K562 (cell line): ENCODE data around the gene ING2. TPM values are rescaled to one million over a fixed set of nuclear protein-coding genes. Genes with fewer than 3 reads are reported as not detected.

Experiments
- ATF2 ChIP-seq: sonication (generic); formaldehyde crosslinking; IDR thresholded peaks from 2 replicates; pipeline ENCODE4 v1.8.1; 2022; ENCODE audit warnings: missing genetic modification reagents
- CEBPB ChIP-seq: fragments of 450-650 bp; IDR thresholded peaks from 2 replicates; pipeline ENCODE4 v1.6.1; 2016; ENCODE audit warnings: missing genetic modification characterization, missing compliant biosample characterization
- CEBPG ChIP-seq, 3 experiments: fragments of 200-800 bp in 1 of 3; sonication (Bioruptor generic) in 1 of 3; sonication (generic) in 1 of 3; formaldehyde crosslinking in 1 of 3; IDR thresholded peaks in 2 of 3; conservative IDR thresholded peaks in 1 of 3; 2 replicates each; pipeline versions ENCODE4 v1.6.1 to v1.8.0; 2016 to 2022; ENCODE audit warnings: missing compliant biosample characterization in 2 of 3, missing genetic modification characterization in 2 of 3, mild to moderate bottlenecking in 1 of 3, missing genetic modification reagents in 1 of 3
- CGGBP1 ChIP-seq: fragments of 250-450 bp; sonication (Bioruptor Pico); IDR thresholded peaks from 2 replicates; pipeline ENCODE4 v1.9.0; 2021; ENCODE audit warnings: mild to moderate bottlenecking
- CREBBP ChIP-seq: IDR thresholded peaks from one replicate; pipeline ENCODE4 v1.6.1; 2012; ENCODE audit warnings: low read depth, mild to moderate bottlenecking, control low read depth, inconsistent platforms, low read length
- FOXP1 ChIP-seq: sonication (generic); formaldehyde crosslinking; IDR thresholded peaks from 2 replicates; pipeline ENCODE4 v1.8.0; 2022; ENCODE audit warnings: mild to moderate bottlenecking, missing genetic modification reagents
- KLF13 ChIP-seq: fragments of 450-650 bp; IDR thresholded peaks from 2 replicates; pipeline ENCODE4 v1.6.1; 2016; ENCODE audit warnings: missing genetic modification characterization, low read depth, mild to moderate bottlenecking, missing compliant biosample characterization, moderate library complexity, borderline replicate concordance
- MAFF ChIP-seq: IDR thresholded peaks from 2 replicates; pipeline ENCODE4 v1.6.1; 2012; ENCODE audit warnings: low read length, improper control_type of control experiment
- MAFG ChIP-seq: fragments of 450-650 bp; conservative IDR thresholded peaks from 2 replicates; pipeline ENCODE4 v1.6.1; 2016; ENCODE audit warnings: missing genetic modification characterization, missing compliant biosample characterization
- MCM3 ChIP-seq: fragments of 450-650 bp; IDR thresholded peaks from 2 replicates; pipeline ENCODE4 v1.6.1; 2016
- MYNN ChIP-seq, 2 experiments: sonication (generic); formaldehyde crosslinking in 1 of 2; IDR thresholded peaks; 2 replicates each; pipeline versions ENCODE4 v1.5.0 to v1.6.1; 2016 to 2020; ENCODE audit warnings: antibody characterized with exemption in 1 of 2, missing genetic modification reagents in 1 of 2
- TAF15 ChIP-seq: fragments of 200-400 bp; formaldehyde crosslinking; IDR thresholded peaks from 2 replicates; pipeline ENCODE4 v1.6.1; 2017; ENCODE audit warnings: mild to moderate bottlenecking, low read depth, low read length, moderate library complexity
- TFAP4 ChIP-seq: sonication (generic); formaldehyde crosslinking; IDR thresholded peaks from 2 replicates; pipeline ENCODE4 v1.8.0; 2022; ENCODE audit warnings: missing genetic modification reagents, mild to moderate bottlenecking, moderate library complexity, borderline replicate concordance
- ZNF316 ChIP-seq: fragments of 450-650 bp; IDR thresholded peaks from 2 replicates; pipeline ENCODE4 v1.6.1; 2016
- ZNF512 ChIP-seq: IDR thresholded peaks from 2 replicates; pipeline ENCODE4 v1.6.1; 2016; ENCODE audit warnings: missing genetic modification characterization, missing compliant biosample characterization
- ZNF609 ChIP-seq: sonication (generic); formaldehyde crosslinking; IDR thresholded peaks from 2 replicates; pipeline ENCODE4 v1.8.1; 2023; ENCODE audit warnings: missing genetic modification reagents, mild to moderate bottlenecking, borderline replicate concordance
- ZNF707 ChIP-seq: fragments of 250-450 bp; sonication (Bioruptor Pico); conservative IDR thresholded peaks from 2 replicates; pipeline ENCODE4 v1.8.0; 2022; ENCODE audit warnings: inconsistent platforms, mild to moderate bottlenecking, moderate library complexity
- ZNF785 ChIP-seq: fragments of 250-450 bp; sonication (Bioruptor Pico); IDR thresholded peaks from 2 replicates; pipeline ENCODE4 v1.4.0; 2020; ENCODE audit warnings: mild to moderate bottlenecking
- polyA plus RNA-seq, 8 experiments: library from polyadenylated mRNA; depleted of rRNA in 4 of 8; stranded (reverse) in 5 of 8; unstranded in 3 of 8; fragments of >200 nt; fragmentation: Nextera tagmentation in 2 of 8; fragmentation: Illumina TruSeq in 1 of 8; extraction: Ambion mirVana in 2 of 8; extraction: Trizol in 1 of 8; gene quantifications; 2 replicates each; pipeline versions ENCODE4 v1.2.1 to v1.2.3, GENCODE V29; 2011 to 2014; ENCODE audit warnings: inconsistent platforms in 1 of 8, missing spikeins in 1 of 8
- total RNA-seq, 7 experiments: library from RNA; depleted of rRNA in 6 of 7; stranded (reverse); fragments of >200 nt in 6 of 7; fragmentation: Illumina TruSeq in 2 of 7; extraction: Trizol in 2 of 7; gene quantifications; 2 replicates each; pipeline versions ENCODE4 v1.2.1 to v1.2.3, GENCODE V29; 2011 to 2021; ENCODE audit warnings: low replicate concordance in 1 of 7

Gene ING2
- total and polyA plus RNA-seq, 9 of the 15 experiments (the other 6 are each of a cell fraction or from before 2014, with no cell fraction given), result 2.9 to 21.4 (median 12.4) TPM

- TF ChIP-seq KLF13 (tag) (no peak), CEBPB (tag) (peak; percentile 28; the same call in 1 of the 2 replicates), ZNF707 (no peak), CEBPG (CRISPR knock-in tag; IDR thresholded peaks at IDR 0.05) (no peak), CEBPG (tag; conservative IDR thresholded peaks at IDR 0.05 in 1 of 2, IDR thresholded peaks at IDR 0.05 in 1 of 2) (peak in 1 of 2 experiments; percentile 51; a peak in 1 of 4 replicates), MAFG (tag) (peak; percentile 65), FOXP1 (CRISPR knock-in tag) (no peak), ATF2 (CRISPR knock-in tag) (no peak), TAF15 (no peak), ZNF785 (CRISPR knock-in tag) (no peak), MYNN (IDR thresholded peaks at IDR 0.05) (no peak), MYNN (CRISPR knock-in tag; IDR thresholded peaks at IDR 0.05) (no peak), MCM3 (0 out of 2 replicates have a peak, but pooled peaks have one; percentile 28), ZNF512 (tag) (peak; percentile 94), MAFF (no peak), ZNF609 (CRISPR knock-in tag) (no peak), CREBBP (no peak), TFAP4 (CRISPR knock-in tag) (no peak), CGGBP1 (CRISPR knock-in tag) (no peak), ZNF316 (peak; percentile 55; the same call in 1 of the 2 replicates)
Measured at GRCh38 chr4:183478123-183478522, 26.7 kb upstream of the ING2 start (continued).
